ENCODE measurements around the gene TUT4.

The TUT4 gene

DNA sequence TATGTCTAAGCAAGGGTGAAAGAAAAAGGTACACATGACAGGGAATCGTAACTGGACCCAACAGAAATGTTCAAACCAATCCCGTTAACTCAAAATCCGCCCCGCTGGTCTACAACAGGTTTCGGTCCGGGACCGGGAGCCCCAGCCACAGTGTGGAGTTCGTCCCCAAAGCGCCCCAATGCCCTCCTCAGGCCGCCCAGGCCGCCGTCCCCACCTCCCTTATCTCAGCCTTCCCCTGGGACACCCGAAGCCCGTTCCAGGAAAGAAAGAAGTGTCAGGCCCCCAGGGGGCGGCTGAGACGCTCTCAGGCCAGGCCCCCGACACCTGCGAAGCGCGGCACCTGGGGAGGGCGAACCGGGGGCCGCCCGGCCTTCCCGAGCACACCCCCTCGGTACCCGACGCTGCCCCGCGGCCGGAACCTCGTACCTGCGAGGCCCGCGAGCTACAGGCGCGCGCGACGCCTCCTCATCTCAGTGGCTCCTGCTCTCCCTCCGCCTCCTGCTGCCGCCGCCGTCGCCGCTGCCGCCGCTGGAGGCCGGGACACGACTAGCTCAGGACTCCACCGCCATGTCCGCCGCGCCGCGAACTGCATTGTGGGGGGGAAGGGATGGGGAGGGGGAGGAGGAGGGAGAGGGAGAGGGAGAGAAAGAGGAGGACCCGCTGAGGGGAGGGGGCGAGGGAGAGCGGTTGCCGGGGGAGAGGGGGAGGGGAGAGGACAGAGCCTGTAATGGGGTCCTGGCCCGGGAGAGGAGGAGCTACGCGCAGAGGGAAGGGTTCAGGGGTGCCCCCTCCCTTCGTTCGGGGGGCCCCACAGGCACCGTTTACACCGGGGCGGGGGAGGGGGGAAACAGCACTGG, at the start of gene TUT4:
Gene TUT4, minus strand, starts transcription at position 588 of the 857 bp plus-strand sequence. CDS start 26,812 bp downstream, outside the sequence.
- Mint-ChIP-seq H3K4me3 (peak within 1 kb of the TSS in 1 of 2 donors; percentile 64), H3K27ac (peak within 1 kb of the TSS; percentile 74 to 91), H3K27me3 (no peaks in the 10 kb centered on the region), H3K9me3 (no peaks in the 10 kb centered on the region), H3K4me1 (peaks cover 35% of the 10 kb centered on the region)
- DNase-seq (peak; percentile 80 to 84), ATAC-seq (peak; percentile 68)

GRCh38 chr1:52601991-52602855, 49.3 kb upstream of the TUT4 start, which contains the start of gene GPX7:
Gene GPX7, plus strand, starts transcription at chr1:52602371. Its CDS starts 39 bp downstream, at chr1:52602410.
- DNase-seq, result peak; percentile 53 to 69
- peak; percentile 74 for ATAC-seq
- Mint-ChIP-seq H3K4me3 (peak within 1 kb of the TSS; percentile 86 to 92), H3K9me3 (no peaks in the 10 kb centered on the region), H3K4me1 (peaks cover 39% of the 10 kb centered on the region), H3K27me3 (no peaks in the 10 kb centered on the region), H3K27ac (peak within 1 kb of the TSS; percentile 96 to 97)

- DNase-seq (no peak), ATAC-seq (no peak)
- Mint-ChIP-seq H3K27ac (peak overlapping the region; percentile 59 to 92), H3K27me3 (no peaks in the 10 kb centered on the region), H3K4me1 (peaks cover 39% of the 10 kb centered on the region), H3K9me3 (no peaks in the 10 kb centered on the region), H3K4me3 (peak overlapping the region; percentile 65 to 77)
Measured at GRCh38 chr1:52601519-52601918, 48.6 kb upstream of the TUT4 start.

- DNase-seq, result no peak
- Mint-ChIP-seq H3K27ac (peak overlapping the region in 1 of 2 donors; percentile 10), H3K9me3 (no peaks in the 10 kb centered on the region), H3K27me3 (no peaks in the 10 kb centered on the region), H3K4me1 (peaks cover 35% of the 10 kb centered on the region), H3K4me3 (peak overlapping the region in 1 of 2 donors; percentile 4)
- no peak for ATAC-seq
Measured at GRCh38 chr1:52600533-52601179, 47.8 kb upstream of the TUT4 start.

GRCh38 chr1:52599236-52599635, 46.3 kb upstream of the TUT4 start:
- ATAC-seq, result no peak
- H3K27me3 Mint-ChIP-seq, result no peaks in the 10 kb centered on the region
- H3K9me3 Mint-ChIP-seq, result no peaks in the 10 kb centered on the region
- H3K4me1 Mint-ChIP-seq, result peaks cover 28% of the 10 kb centered on the region
- no peak overlapping the region for H3K4me3 Mint-ChIP-seq
- DNase-seq, result no peak
- no peak overlapping the region for H3K27ac Mint-ChIP-seq

- H3K27ac Mint-ChIP-seq, result no peak overlapping the region
- H3K27me3 Mint-ChIP-seq, result no peaks in the 10 kb centered on the region
Measured at GRCh38 chr1:52598729-52599128, 45.8 kb upstream of the TUT4 start.

DNA sequence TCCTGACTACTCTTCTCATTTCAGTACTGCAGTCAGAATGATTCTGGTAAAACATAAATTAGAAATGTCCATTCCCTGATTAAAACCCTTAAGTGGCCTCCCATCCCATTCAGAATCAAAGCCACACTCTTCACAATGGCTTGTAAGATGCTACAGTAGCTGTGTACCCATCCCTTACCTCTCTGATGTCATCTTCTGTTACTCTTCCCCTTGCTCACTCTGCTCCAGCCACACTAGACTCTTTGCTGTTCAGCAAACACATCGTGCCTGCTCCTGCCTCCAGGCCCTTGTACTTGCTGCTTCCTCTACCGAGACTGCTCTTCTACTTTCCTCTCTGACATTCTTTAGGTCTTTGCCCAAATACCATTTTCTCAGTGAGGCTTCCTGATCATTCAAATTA, 45.0 kb upstream of the TUT4 start:
- Mint-ChIP-seq H3K4me3 (no peak overlapping the region), H3K27ac (no peak overlapping the region), H3K27me3 (no peaks in the 10 kb centered on the region), H3K4me1 (peaks cover 14% of the 10 kb centered on the region), H3K9me3 (no peaks in the 10 kb centered on the region)
- DNase-seq, result no peak
- ATAC-seq, result no peak

More at GRCh38 chr1:52598729-52599128, 45.8 kb upstream of the TUT4 start:
- ATAC-seq (no peak), DNase-seq (no peak)
- H3K4me3 Mint-ChIP-seq, result no peak overlapping the region
- peaks cover 23% of the 10 kb centered on the region for H3K4me1 Mint-ChIP-seq
- H3K9me3 Mint-ChIP-seq, result no peaks in the 10 kb centered on the region

DNA sequence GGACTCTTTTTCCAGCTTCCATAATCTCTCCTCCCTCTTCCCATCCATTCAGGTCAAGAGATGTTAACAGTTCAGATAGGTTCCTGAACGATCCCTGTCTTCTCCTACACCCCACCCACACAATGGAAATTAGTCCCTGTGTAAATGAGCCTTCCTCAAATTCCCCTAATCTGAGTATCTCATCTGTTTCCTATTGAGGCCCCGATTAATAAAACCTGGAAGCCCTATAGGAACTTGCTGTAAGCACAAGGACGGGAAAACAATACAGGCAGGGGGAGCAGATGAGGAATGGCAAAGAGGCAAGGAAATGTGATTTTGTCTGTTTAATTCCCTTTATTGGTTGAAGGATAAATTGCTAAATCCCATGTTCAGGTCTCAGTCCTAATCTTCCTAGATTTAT, 42.2 kb upstream of the TUT4 start:
- Mint-ChIP-seq H3K4me3 (no peak overlapping the region), H3K9me3 (no peaks in the 10 kb centered on the region), H3K27ac (no peak overlapping the region), H3K4me1 (no peaks in the 10 kb centered on the region), H3K27me3 (no peaks in the 10 kb centered on the region)
- ATAC-seq, result no peak
- no peak for DNase-seq

- Mint-ChIP-seq H3K4me1 (no peaks in the 10 kb centered on the region), H3K9me3 (no peaks in the 10 kb centered on the region), H3K27me3 (no peaks in the 10 kb centered on the region), H3K27ac (no peak overlapping the region), H3K4me3 (no peak overlapping the region)
- ATAC-seq (no peak), DNase-seq (no peak)
Measured at GRCh38 chr1:52593495-52593894, 40.6 kb upstream of the TUT4 start.

- ATAC-seq, result no peak
- DNase-seq, result no peak
- Mint-ChIP-seq H3K27ac (no peak overlapping the region), H3K4me1 (no peaks in the 10 kb centered on the region), H3K4me3 (no peak overlapping the region), H3K9me3 (no peaks in the 10 kb centered on the region), H3K27me3 (no peaks in the 10 kb centered on the region)
Measured at GRCh38 chr1:52592637-52593323, 39.9 kb upstream of the TUT4 start.

DNA sequence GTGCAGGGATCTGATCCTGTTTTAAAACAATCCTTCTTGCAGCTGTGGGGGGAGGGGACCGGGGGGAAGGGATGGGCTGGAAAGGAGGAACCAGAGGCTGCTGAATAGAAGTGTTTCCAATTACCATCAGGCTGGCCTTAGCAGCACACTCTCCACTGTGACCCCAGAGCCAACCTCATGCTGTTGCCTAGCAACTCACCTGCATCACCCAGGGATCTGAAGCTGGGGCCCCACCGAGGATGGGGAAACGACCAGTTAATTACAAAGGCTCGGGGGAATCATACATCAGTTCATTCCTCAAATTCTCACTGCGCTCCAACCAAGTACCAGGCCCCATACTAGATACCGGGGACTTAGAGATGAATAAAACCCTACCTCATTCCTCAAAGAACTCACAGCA, 37.4 kb upstream of the TUT4 start:
- no peaks in the 10 kb centered on the region for H3K4me1 Mint-ChIP-seq
- no peak overlapping the region for H3K4me3 Mint-ChIP-seq
- no peak for ATAC-seq
- H3K9me3 Mint-ChIP-seq, result no peaks in the 10 kb centered on the region
- H3K27me3 Mint-ChIP-seq, result no peaks in the 10 kb centered on the region
- no peak overlapping the region for H3K27ac Mint-ChIP-seq
- no peak for DNase-seq

DNA sequence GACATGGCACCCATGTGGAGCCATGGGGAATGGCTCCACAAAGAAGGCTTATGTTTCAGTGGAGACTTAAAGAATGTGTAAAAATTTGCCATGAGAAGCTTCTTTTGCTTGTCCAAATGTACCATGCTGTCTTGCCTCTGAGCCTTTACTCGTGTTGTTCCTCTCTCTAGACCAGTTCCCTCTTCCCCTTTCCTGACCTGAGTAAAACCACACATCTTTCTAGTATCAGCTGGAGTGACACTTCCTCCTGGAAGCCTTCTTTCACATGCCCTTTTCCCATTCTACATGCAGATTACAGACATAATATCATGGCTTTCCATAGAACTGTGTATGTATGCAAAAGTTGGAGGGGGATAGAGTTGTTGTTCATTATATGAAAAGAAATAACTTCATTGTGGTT, 35.6 kb upstream of the TUT4 start:
- H3K27ac Mint-ChIP-seq, result no peak overlapping the region
- DNase-seq (no peak), ATAC-seq (no peak)
- no peak overlapping the region for H3K4me3 Mint-ChIP-seq
- no peaks in the 10 kb centered on the region for H3K9me3 Mint-ChIP-seq
- H3K27me3 Mint-ChIP-seq, result no peaks in the 10 kb centered on the region
- no peaks in the 10 kb centered on the region for H3K4me1 Mint-ChIP-seq

DNA sequence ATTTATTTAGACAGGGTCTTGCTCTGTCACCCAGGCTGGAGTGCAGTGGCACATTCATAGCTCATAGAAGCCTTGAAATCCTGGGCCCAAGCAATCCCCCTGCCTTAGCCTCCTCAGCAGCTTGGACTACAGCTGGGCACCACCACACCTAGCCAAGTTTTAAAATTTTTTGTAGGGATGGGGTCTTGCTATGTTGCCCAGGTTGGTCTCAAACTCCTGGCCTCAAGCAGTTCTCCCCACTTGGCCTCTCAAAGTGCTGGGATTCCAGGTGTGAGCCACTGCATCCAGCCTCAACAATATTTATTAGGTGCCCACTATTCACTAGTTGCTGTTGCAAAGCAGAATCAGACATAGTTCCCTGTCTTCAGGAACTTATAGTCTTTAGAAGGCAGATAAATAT, 35.1 kb upstream of the TUT4 start:
- H3K27me3 Mint-ChIP-seq, result no peaks in the 10 kb centered on the region

GRCh38 chr1:52585474-52585873, 32.6 kb upstream of the TUT4 start:
- Mint-ChIP-seq H3K27ac (no peak overlapping the region), H3K4me1 (no peaks in the 10 kb centered on the region), H3K27me3 (no peaks in the 10 kb centered on the region), H3K4me3 (no peak overlapping the region), H3K9me3 (no peaks in the 10 kb centered on the region)
- no peak for ATAC-seq
- DNase-seq, result no peak

More for the DNA sequence above, 35.1 kb upstream of the TUT4 start:
- no peak for DNase-seq
- ATAC-seq, result no peak
- Mint-ChIP-seq H3K27ac (no peak overlapping the region), H3K9me3 (no peaks in the 10 kb centered on the region), H3K4me1 (no peaks in the 10 kb centered on the region), H3K4me3 (no peak overlapping the region)

GRCh38 chr1:52582116-52582696, 29.3 kb upstream of the TUT4 start:
- peaks cover 7% of the 10 kb centered on the region for H3K4me1 Mint-ChIP-seq
- H3K9me3 Mint-ChIP-seq, result peaks cover 0 to 7% of the 10 kb centered on the region in 2 donors
- H3K27me3 Mint-ChIP-seq, result no peaks in the 10 kb centered on the region
- ATAC-seq (no peak), DNase-seq (no peak)
- no peak overlapping the region for H3K4me3 Mint-ChIP-seq
- no peak overlapping the region for H3K27ac Mint-ChIP-seq
